B cell (primary cell): Measurements from ENCODE around the gene TCERG1L. TPM values are rescaled to one million over a fixed set of nuclear protein-coding genes. Genes with fewer than 3 reads are reported as not detected.

Experiments
- ATAC-seq: fragments of 200-7000 bp; cut with Tn5 transposase; one replicate; pipeline ENCODE4 v1.10.0; 2021; ENCODE audit warnings: low read depth, mild to moderate bottlenecking, moderate number of reproducible peaks, moderate library complexity
- CTCF ChIA-PET: fragments of 350-600 bp; sonication (Branson Sonifier 250); formaldehyde crosslinking; loops from one replicate; lab custom pipeline; 2021; ENCODE audit warnings: antibody characterized with exemption, inconsistent platforms; lab: Charles Lee
- POLR2A ChIA-PET: fragments of 350-600 bp; sonication (Branson Sonifier 250); formaldehyde crosslinking; loops from one replicate; lab custom pipeline; 2021; ENCODE audit warnings: antibody characterized with exemption; lab: Charles Lee
- DNase-seq: peaks from one replicate; pipeline ENCODE4 v3.0.0; 2013
- H2AFZ ChIP-seq: 2 replicates; pipeline ENCODE4 v1.6.1; 2012; ENCODE audit warnings: mild to moderate bottlenecking, low read depth, low read length; ENCODE audit not compliant: insufficient read depth, poor library complexity, severe bottlenecking
- H3K27ac ChIP-seq, 2 donors: 1 replicate in 1 of 2; 2 replicates in 1 of 2; pipeline ENCODE4 v1.5.1; 2012 to 2013; ENCODE audit warnings: low read length in 2 of 2, mild to moderate bottlenecking in 2 of 2, moderate library complexity in 1 of 2
- H3K27me3 ChIP-seq, 4 experiments: fragments of 200-600 bp in 1 of 4; sonication (generic) in 1 of 4; replicated peaks in 1 of 4; 1 replicate in 2 of 4; 2 replicates in 2 of 4; pipeline versions ENCODE4 v1.6.1 to v1.7.0; 2013 to 2016; ENCODE audit warnings: low read length in 3 of 4, mild to moderate bottlenecking in 2 of 4, mixed read lengths in 1 of 4, moderate library complexity in 1 of 4; ENCODE audit not compliant: insufficient read depth in 4 of 4, control insufficient read depth in 3 of 4; ENCODE audit errors: control extremely low read depth in 1 of 4
- H3K36me3 ChIP-seq, 2 experiments: replicated peaks in 1 of 2; 1 replicate in 1 of 2; 2 replicates in 1 of 2; pipeline versions ENCODE4 v1.6.1 to v1.7.1; 2013; ENCODE audit warnings: low read length in 1 of 2; ENCODE audit not compliant: insufficient read depth in 2 of 2, control insufficient read depth in 1 of 2; ENCODE audit errors: control extremely low read depth in 1 of 2, extremely low read depth in 1 of 2
- H3K4me1 ChIP-seq, 2 donors: fragments of 200-600 bp in 1 of 2; sonication (generic) in 1 of 2; 1 replicate in 1 of 2; 2 replicates in 1 of 2; pipeline versions ENCODE4 v1.5.1 to v1.6.1; 2013 to 2017; ENCODE audit warnings: low read length in 2 of 2; ENCODE audit not compliant: control insufficient read depth in 2 of 2, insufficient read depth in 2 of 2
- H3K4me2 ChIP-seq: replicated peaks from 2 replicates; pipeline ENCODE3; 2012; ENCODE audit warnings: mild to moderate bottlenecking, low read depth, low read length; ENCODE audit not compliant: poor library complexity, severe bottlenecking
- H3K4me3 ChIP-seq, 5 experiments: fragments of 200-600 bp in 1 of 5; sonication (generic) in 1 of 5; 1 replicate in 3 of 5; 2 replicates in 2 of 5; pipeline versions ENCODE4 v1.5.1 to v1.7.0; 2011 to 2016; ENCODE audit warnings: low read length in 4 of 5, mild to moderate bottlenecking in 4 of 5, low read depth in 2 of 5, control low read depth in 1 of 5, moderate library complexity in 1 of 5; ENCODE audit not compliant: insufficient read depth in 1 of 5; ENCODE audit errors: control extremely low read depth in 1 of 5, extremely low read depth in 1 of 5
- H3K79me2 ChIP-seq: fragments of 200-600 bp; sonication (generic); one replicate; pipeline ENCODE4 v1.6.0; 2016; ENCODE audit warnings: low read length; ENCODE audit not compliant: control insufficient read depth, insufficient read depth
- H3K9ac ChIP-seq: fragments of 200-600 bp; sonication (generic); 2 replicates; pipeline ENCODE4 v1.6.1; 2017; ENCODE audit warnings: mild to moderate bottlenecking, low read length, moderate library complexity
- H3K9me3 ChIP-seq, 3 donors: one replicate each; pipeline versions ENCODE4 v1.6.1 to v1.7.1; 2013; ENCODE audit warnings: low read length in 2 of 3; ENCODE audit not compliant: control insufficient read depth in 2 of 3, insufficient read depth in 1 of 3; ENCODE audit errors: control extremely low read depth in 1 of 3
- H4K20me1 ChIP-seq: 2 replicates; pipeline ENCODE4 v1.6.0; 2012; ENCODE audit warnings: mild to moderate bottlenecking, low read length; ENCODE audit not compliant: insufficient read depth, control insufficient read depth, poor library complexity, severe bottlenecking
- H3K27ac Mint-ChIP-seq: one replicate; pipeline ENCODE4 v1.8.0; 2021; ENCODE audit warnings: mixed read lengths
- H3K27me3 Mint-ChIP-seq: one replicate; pipeline ENCODE4 v1.8.0; 2021; ENCODE audit warnings: mixed read lengths
- H3K4me1 Mint-ChIP-seq: one replicate; pipeline ENCODE4 v1.8.0; 2021; ENCODE audit warnings: mixed read lengths
- H3K4me3 Mint-ChIP-seq: one replicate; pipeline ENCODE4 v1.8.0; 2021; ENCODE audit warnings: mixed read lengths
- H3K9me3 Mint-ChIP-seq: one replicate; pipeline ENCODE4 v1.8.0; 2022; ENCODE audit warnings: mixed read lengths; ENCODE audit not compliant: insufficient read depth
- EZH2 ChIP-seq: IDR thresholded peaks from 2 replicates; pipeline ENCODE4 v1.6.1; 2012; ENCODE audit warnings: borderline replicate concordance, low read depth, mild to moderate bottlenecking, moderate library complexity, low read length; ENCODE audit not compliant: insufficient read depth, poor library complexity, severe bottlenecking
- WGBS: methylation state at CpG from one replicate; pipeline ENCODE4 v1.1.5; 2013; ENCODE audit warnings: missing lambda C conversion rate; ENCODE audit not compliant: insufficient coverage; 5-methylcytosine and 5-hydroxymethylcytosine counted together
- intact Hi-C: fragments of 100-400 bp; cut with micrococcal nuclease; formaldehyde crosslinking; loops from one replicate; pipeline ENCODE4 v1.10.0; 2022
- polyA plus RNA-seq: library from polyadenylated mRNA; depleted of rRNA; stranded (reverse); fragments of >200 nt; gene quantifications from 2 replicates; pipeline ENCODE4 v1.2.3, GENCODE V29; 2012
- total RNA-seq, 2 donors: library from RNA; stranded (reverse); fragments of 120-200 nt in 1 of 2; gene quantifications; 1 replicate in 1 of 2; 2 replicates in 1 of 2; pipeline versions ENCODE4 v1.2.3 to v1.2.4, GENCODE V29; 2013 to 2022
- TF ChIP-seq, protein P1 (sequence below): fragments of 200-600 bp; IDR thresholded peaks from one replicate; pipeline ENCODE4 v1.8.0; 2022; ENCODE audit warnings: antibody characterized with exemption, mild to moderate bottlenecking

Gene TCERG1L
- total and polyA plus RNA-seq, 2 donors (not counting 1 experiment from before 2014, with no cell fraction given) = 0.10 TPM; not detected in 1

DNA sequence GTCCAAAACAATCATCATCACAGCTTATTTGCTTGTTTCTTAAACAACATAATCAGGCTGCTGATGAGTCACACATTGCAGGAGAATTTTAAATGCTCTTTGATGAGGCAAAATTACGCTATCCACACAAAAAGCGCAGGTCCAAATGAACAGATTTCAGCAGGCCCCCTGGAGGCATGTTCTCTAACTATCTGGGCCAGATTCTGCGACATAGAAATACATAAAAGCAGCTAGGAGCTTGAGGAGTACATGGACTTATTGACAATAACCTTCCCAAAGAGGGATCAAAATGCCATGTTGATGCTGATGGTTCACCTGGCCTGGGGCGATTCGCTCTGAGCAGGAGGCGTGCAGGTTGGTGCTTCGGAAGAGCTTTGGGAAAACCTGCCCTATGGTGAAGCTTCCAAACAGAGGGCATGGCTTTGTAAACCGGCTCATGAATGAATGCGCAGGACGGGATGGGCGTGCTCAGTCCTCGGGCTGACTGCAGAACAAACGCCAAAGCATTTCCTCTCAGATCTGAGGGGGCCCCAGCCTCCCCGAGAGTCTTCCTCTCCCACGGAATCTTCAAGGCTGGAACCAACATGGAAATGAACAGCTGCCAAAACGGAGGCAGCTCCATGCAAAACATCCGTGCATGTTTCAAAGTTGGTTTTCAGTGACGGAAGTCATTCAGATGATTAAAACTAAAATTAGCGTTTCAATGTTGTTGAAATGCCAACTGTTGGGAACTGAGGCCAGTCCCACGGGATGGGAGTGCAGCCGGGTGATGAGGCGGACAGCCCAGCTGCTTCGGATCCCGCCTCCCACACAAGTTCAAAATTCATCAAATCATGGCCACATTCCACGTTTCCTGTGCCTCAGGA is 179.6 kb downstream of the TCERG1L start:
- no peak overlapping the region for H3K4me2 ChIP-seq
- H3K36me3 ChIP-seq = no peaks in the 10 kb centered on the region
- H3K9me3 ChIP-seq = peaks cover 0 to 41% (median 0%) of the 10 kb centered on the region in 3 donors
- H3K4me3 ChIP-seq = no peak overlapping the region
- ChIA-PET POLR2A (no interaction called here), CTCF (no interaction called here)
- DNase-seq (no peak), ATAC-seq (no peak)
- no peaks in the 10 kb centered on the region for H3K79me2 ChIP-seq
- intact Hi-C loops = no loop called here
- Mint-ChIP-seq H3K4me3 (no peak overlapping the region), H3K27ac (no peak overlapping the region), H3K4me1 (no peaks in the 10 kb centered on the region), H3K9me3 (peaks cover 3% of the 10 kb centered on the region), H3K27me3 (no peaks in the 10 kb centered on the region)
- TF ChIP-seq, protein P1, sequence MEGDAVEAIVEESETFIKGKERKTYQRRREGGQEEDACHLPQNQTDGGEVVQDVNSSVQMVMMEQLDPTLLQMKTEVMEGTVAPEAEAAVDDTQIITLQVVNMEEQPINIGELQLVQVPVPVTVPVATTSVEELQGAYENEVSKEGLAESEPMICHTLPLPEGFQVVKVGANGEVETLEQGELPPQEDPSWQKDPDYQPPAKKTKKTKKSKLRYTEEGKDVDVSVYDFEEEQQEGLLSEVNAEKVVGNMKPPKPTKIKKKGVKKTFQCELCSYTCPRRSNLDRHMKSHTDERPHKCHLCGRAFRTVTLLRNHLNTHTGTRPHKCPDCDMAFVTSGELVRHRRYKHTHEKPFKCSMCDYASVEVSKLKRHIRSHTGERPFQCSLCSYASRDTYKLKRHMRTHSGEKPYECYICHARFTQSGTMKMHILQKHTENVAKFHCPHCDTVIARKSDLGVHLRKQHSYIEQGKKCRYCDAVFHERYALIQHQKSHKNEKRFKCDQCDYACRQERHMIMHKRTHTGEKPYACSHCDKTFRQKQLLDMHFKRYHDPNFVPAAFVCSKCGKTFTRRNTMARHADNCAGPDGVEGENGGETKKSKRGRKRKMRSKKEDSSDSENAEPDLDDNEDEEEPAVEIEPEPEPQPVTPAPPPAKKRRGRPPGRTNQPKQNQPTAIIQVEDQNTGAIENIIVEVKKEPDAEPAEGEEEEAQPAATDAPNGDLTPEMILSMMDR = no peak
- TF ChIP-seq EZH2 = no peak
- no peak overlapping the region for H3K9ac ChIP-seq
- no peak overlapping the region for H2AFZ ChIP-seq
- no peaks in the 10 kb centered on the region for H4K20me1 ChIP-seq
- WGBS = 81% methylated on average over 20 of the region's 25 CpGs
- H3K4me1 ChIP-seq = no peaks in the 10 kb centered on the region
- H3K27ac ChIP-seq = no peak overlapping the region
- H3K27me3 ChIP-seq = no peaks in the 10 kb centered on the region

DNA sequence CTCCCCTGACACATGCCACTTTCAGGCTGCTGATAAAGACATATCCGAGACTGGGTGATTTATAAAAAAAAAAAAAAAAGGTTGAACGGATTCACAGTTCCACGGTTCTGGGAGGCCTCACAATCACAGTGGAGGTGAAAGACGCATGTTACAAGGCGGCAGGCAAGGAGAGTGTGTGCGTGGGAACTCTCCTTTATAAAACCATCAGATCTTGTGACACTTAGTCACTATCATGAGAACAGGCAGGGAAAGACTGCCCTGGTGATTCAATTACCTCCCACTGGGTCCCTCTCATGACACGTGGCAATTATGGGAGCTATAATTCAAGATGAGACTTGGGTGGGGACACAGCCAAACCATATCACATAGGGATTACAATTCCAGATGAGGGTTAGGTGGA is 181.5 kb downstream of the TCERG1L start:
- H2AFZ ChIP-seq = no peak overlapping the region
- intact Hi-C loops = no loop called here
- H3K27ac ChIP-seq = no peak overlapping the region
- DNase-seq = no peak
- no peak overlapping the region for H3K4me3 Mint-ChIP-seq
- H3K4me3 ChIP-seq = no peak overlapping the region
- no peaks in the 10 kb centered on the region for H4K20me1 ChIP-seq
- H3K4me1 Mint-ChIP-seq = no peaks in the 10 kb centered on the region
- H3K36me3 ChIP-seq = no peaks in the 10 kb centered on the region
- ATAC-seq = no peak
- no peaks in the 10 kb centered on the region for H3K4me1 ChIP-seq
- H3K27ac Mint-ChIP-seq = no peak overlapping the region
- H3K4me2 ChIP-seq = no peak overlapping the region
- peaks cover 3% of the 10 kb centered on the region for H3K9me3 Mint-ChIP-seq
- H3K27me3 ChIP-seq = no peaks in the 10 kb centered on the region
- peaks cover 0 to 35% (median 0%) of the 10 kb centered on the region in 3 donors for H3K9me3 ChIP-seq
- TF ChIP-seq, protein P1 = no peak
- no peak for TF ChIP-seq EZH2
- no peaks in the 10 kb centered on the region for H3K79me2 ChIP-seq
- no CpG with 5 or more reads among the region's 7 CpGs for WGBS
- no peak overlapping the region for H3K9ac ChIP-seq
- H3K27me3 Mint-ChIP-seq = no peaks in the 10 kb centered on the region
- CTCF ChIA-PET = no interaction called here
- POLR2A ChIA-PET = no interaction called here
